Measurements from ENCODE around the gene CNOT9. TPM values are rescaled to one million over a fixed set of nuclear protein-coding genes. Genes with fewer than 3 reads are reported as not detected.
A peak's percentile ranks its signal among the peaks of the same experiment; 100 is the strongest.

CNOT9 gene
- total RNA-seq, 1 experiment from 2014 or later, result 98.9 TPM

DNA sequence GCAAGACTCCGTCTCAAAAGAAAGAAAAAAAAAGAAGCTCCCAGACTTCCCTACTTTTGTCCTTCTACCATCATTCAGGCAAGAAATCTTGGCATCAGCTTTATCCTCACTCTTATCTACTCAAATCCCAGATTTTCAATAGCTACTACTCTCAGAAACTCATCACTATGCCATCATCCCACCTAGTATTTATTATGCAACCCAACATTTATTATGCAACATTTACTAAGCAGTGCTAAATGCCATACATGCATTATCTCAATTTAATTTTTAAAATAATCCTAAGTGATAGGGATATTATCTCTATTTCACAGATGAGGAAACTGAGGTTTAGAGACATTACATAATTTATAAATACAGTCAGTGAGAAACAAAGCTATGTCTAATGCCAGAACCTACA lies 4.6 kb upstream of the CNOT9 start:
- H3K4me3 ChIP-seq, result no peak overlapping the region
- DNase-seq (ENCODE audit: low read depth in 1 of 2, low spot score in 2 of 2), result no peak
- peaks cover 64% of the 10 kb centered on the region for H3K36me3 ChIP-seq
- no peaks in the 10 kb centered on the region for H3K27me3 ChIP-seq (replicated peaks)
- H3K27ac ChIP-seq, result no peak overlapping the region
- no peaks in the 10 kb centered on the region for H3K9me3 ChIP-seq (replicated peaks)
- H3K4me1 ChIP-seq (replicated peaks), result peaks cover 8% of the 10 kb centered on the region

DNA sequence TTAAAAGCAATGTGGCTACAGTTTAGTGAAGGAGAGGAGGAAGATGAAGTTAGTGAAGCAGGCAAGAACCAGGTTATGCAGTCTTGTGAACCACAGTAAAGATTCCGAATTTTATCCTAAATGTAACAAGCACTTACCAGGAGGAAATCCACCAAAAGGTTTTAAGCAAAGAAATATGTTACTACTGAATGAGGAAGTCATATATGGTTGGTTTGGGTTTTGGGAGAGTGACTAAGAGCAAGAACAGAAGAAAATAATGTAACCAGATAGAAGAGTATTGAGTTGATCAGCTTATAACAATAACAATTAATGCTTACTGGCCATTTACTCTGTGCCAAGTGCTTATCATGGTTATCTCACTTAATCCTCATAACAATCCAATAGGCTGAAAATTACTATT lies 2.3 kb upstream of the CNOT9 start:
- no peak for DNase-seq (ENCODE audit: low read depth in 1 of 2, low spot score in 2 of 2)

DNA sequence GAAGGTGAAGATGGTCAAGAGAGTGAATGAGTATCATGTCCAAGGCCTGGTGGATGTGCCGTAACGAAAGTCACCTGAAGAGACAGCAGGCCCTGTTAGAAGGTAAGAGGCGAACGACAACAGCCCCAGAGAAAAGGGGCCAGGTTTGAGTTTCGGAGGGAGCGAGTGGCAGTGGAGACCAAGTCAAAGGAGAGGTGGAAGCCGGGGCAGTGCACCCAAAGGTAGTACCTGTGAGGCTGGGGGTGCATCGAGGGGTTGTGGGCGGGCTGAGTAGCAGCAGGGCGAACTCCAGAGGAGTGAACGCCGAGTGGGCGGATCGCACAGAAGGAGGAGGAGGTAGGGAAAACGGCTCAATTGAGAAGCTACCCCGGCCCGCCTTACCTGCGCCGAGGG lies 846 bp upstream of the CNOT9 start:
- Histone ChIP-seq H3K27ac (peak overlapping the region; percentile 80), H3K9me3 (replicated peaks) (no peaks in the 10 kb centered on the region), H3K36me3 (peaks cover 50% of the 10 kb centered on the region), H3K27me3 (replicated peaks) (no peaks in the 10 kb centered on the region), H3K4me1 (replicated peaks) (peaks cover 21% of the 10 kb centered on the region), H3K4me3 (peak overlapping the region; percentile 71)
- DNase-seq (ENCODE audit: low read depth in 1 of 2, low spot score in 2 of 2), result no peak

More for the DNA sequence above, 2.3 kb upstream of the CNOT9 start:
- no peak overlapping the region for H3K27ac ChIP-seq
- H3K27me3 ChIP-seq (replicated peaks), result no peaks in the 10 kb centered on the region
- peaks cover 21% of the 10 kb centered on the region for H3K4me1 ChIP-seq (replicated peaks)
- H3K9me3 ChIP-seq (replicated peaks), result no peaks in the 10 kb centered on the region
- H3K36me3 ChIP-seq, result peaks cover 55% of the 10 kb centered on the region
- H3K4me3 ChIP-seq, result no peak overlapping the region

DNA sequence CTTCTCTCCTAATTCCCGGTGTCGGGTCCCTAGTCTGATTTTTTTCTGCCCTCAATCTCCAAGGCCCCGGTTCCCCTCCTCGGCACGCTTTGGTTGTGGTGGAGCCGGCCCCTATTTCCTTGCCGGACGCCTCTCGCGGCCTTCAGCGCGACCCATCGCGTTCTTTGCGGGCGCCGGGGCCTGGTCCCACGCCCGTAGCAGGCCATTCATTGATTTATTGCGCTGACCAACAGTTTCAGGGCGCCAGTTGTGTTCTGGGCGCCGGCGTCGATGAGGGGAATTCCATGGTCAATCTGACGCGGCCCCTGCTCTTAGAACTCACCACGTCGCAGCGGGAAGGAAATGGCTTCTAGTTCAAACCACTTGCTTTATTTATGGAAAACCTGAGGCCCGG lies 396 bp downstream of the CNOT9 start:
- peak overlapping the region; percentile 71 for H3K4me3 ChIP-seq

DNA sequence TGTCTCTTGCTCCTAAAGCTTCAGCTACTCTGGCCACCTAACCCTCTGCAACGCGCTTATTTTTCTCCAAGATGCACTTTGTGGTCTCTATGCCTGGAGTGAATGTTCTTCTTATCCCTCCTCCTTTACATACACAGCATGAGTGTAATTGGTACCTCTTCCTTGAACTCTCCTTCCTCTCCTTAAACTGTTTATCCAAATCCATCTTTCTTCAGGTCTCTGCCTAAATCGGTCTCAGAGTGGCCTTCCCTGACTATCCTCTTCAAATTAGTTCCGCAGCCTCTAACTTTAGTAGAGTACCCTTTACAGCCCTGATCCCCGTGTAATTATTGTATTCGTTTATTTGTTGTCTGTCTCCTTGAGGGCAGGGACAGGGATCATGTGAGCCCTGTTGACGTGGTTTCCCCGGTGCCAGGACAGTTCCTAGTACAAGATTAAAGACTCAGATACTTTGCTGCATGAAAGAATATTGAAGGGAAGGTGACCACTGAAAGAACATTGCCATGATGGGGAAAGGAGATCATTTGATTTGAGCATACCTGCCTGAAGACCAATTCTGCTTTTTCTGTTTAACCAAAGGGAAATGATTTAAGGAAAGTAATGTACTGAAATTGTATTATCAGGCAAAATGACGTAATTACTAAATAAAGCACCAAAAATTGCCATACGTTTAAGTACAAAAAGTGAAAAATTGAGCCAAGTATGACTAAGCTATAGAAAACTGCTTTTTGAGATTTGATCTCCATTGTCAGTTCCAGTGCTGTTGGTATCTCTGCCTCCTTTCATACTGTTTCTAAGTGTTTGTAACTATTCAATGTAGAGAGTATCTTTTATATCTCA lies 1.2 kb downstream of the CNOT9 start:
- DNase-seq (ENCODE audit: low read depth in 1 of 2, low spot score in 2 of 2), result peak in 1 of 2 experiments; percentile 54
- H3K27ac ChIP-seq, result peak overlapping the region; percentile 84
- no peaks in the 10 kb centered on the region for H3K27me3 ChIP-seq (replicated peaks)
- H3K9me3 ChIP-seq (replicated peaks), result no peaks in the 10 kb centered on the region
- peaks cover 50% of the 10 kb centered on the region for H3K36me3 ChIP-seq
- H3K4me1 ChIP-seq (replicated peaks), result peaks cover 21% of the 10 kb centered on the region
- peak overlapping the region; percentile 71 for H3K4me3 ChIP-seq

More for the DNA sequence above, 396 bp downstream of the CNOT9 start:
- Histone ChIP-seq H3K9me3 (replicated peaks) (no peaks in the 10 kb centered on the region), H3K27ac (peak overlapping the region; percentile 84), H3K27me3 (replicated peaks) (no peaks in the 10 kb centered on the region), H3K36me3 (peaks cover 46% of the 10 kb centered on the region), H3K4me1 (replicated peaks) (peaks cover 21% of the 10 kb centered on the region)
- peak in 1 of 2 experiments; percentile 58 for DNase-seq (ENCODE audit: low read depth in 1 of 2, low spot score in 2 of 2)

DNA sequence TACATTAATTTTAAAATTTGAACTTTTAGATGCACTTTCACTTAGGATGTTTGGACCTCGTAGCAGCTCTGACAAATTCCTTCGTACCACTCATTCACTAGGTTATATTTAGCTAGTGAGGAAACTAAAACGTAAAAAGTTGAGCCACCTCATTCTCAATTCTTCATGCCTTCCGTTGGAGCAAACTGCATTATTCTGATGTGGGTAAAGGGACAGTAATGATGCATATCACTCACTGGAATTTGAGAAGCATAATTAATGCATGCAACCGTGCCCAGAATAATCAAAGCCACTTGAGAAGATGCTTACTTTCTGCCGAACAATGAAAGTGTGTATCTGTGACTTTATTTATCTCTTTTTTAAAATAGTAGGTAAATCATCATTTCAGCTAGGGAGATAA lies 2.2 kb downstream of the CNOT9 start:
- peaks cover 58% of the 10 kb centered on the region for H3K36me3 ChIP-seq
- peaks cover 21% of the 10 kb centered on the region for H3K4me1 ChIP-seq (replicated peaks)
- H3K27ac ChIP-seq, result 0 out of 2 replicates have a peak overlapping the region, but pooled peaks have one; percentile 84
- no peaks in the 10 kb centered on the region for H3K9me3 ChIP-seq (replicated peaks)
- no peak for DNase-seq (ENCODE audit: low read depth in 1 of 2, low spot score in 2 of 2)
- 0 out of 2 replicates have a peak overlapping the region, but pooled peaks have one; percentile 71 for H3K4me3 ChIP-seq
- no peaks in the 10 kb centered on the region for H3K27me3 ChIP-seq (replicated peaks)

DNA sequence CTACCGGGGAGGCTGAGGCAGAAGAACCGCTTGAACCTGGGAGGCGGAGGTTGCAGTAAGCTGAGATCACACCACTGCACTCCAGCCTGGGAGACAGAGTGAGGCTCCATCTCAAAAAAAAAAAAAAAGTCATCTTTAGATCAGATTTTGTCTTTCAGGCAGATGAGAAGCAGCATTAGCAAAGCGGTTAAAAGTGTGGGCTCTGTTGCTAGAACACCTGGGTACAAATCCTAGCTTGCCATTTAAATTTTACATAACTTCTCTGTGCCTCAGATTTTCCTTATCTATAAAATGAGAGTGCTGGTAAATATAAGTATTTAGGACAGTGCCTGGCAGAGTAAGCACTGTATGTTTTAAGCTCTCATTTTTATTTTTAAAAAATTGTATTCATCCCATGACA lies 8.2 kb downstream of the CNOT9 start:
- Histone ChIP-seq H3K9me3 (replicated peaks) (no peaks in the 10 kb centered on the region), H3K36me3 (peaks cover 63% of the 10 kb centered on the region), H3K4me1 (replicated peaks) (peaks cover 5% of the 10 kb centered on the region), H3K4me3 (no peak overlapping the region), H3K27ac (no peak overlapping the region), H3K27me3 (replicated peaks) (no peaks in the 10 kb centered on the region)
- DNase-seq (ENCODE audit: low read depth in 1 of 2, low spot score in 2 of 2), result no peak

DNA sequence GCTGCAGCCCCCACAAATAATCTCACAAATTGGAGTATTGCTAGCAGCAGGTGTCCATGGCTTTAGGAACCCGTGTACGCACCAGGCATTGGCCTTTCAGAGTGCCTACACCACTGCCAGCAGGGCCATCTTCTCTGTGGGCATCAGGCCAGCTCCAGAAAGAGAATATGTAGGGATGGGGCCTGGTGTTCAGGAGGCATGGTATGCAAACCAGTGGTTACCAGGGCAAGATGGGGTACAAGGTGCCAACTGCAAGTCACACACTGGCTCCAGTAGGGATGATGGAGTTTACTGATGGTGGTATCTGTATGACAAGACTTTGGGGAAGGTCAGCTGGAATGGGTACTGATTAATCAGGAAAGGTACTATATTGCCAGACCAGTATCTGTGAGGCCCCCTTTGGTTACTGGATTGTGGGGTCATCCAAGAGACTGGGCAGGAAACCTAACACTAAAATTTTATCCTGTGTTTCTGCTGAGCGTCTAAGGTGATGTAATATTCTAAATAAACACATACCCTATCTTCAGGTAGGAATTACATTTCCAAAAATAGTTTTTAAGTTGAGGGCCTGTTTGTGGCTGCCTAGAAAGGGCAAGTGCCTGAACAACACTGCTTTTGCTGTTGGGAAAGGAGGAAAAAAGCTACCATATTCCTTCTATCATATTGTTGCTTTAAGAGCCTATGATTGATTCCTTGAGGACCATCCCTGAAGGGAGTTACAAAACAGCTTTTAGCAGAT lies 9.0 kb downstream of the CNOT9 start:
- Histone ChIP-seq H3K4me3 (no peak overlapping the region), H3K27ac (no peak overlapping the region), H3K4me1 (replicated peaks) (peaks cover 10% of the 10 kb centered on the region), H3K27me3 (replicated peaks) (no peaks in the 10 kb centered on the region), H3K36me3 (peaks cover 62% of the 10 kb centered on the region), H3K9me3 (replicated peaks) (no peaks in the 10 kb centered on the region)
- DNase-seq (ENCODE audit: low read depth in 1 of 2, low spot score in 2 of 2), result no peak

DNA sequence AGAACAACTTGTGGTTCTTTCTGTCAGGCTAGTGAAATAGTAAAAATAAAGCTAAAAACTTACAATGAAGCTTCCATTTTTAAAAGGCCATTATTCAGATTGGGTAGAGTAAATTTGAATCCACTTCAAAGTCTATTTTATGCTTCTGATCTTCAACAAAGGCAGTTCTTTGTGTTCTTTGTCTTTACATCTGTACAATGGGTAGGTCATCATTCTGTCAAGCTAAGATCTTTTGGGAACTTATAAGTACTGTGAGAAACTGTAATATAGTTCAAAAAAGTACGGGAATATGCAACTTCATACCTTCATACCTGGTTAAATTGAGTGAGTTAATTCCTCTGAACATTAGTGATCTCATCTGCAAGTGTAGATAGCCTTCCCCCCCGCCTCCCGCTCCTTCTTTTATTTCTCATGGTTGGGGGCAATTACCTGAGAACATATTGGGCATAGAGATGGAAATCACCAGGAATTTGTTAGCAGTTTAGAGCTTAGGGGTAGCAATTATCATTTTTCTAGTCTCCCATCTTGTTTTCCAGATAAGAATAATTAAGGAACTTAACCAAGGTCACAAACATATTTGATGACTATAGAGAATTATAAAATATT lies 9.7 kb downstream of the CNOT9 start:
- Histone ChIP-seq H3K27ac (no peak overlapping the region), H3K4me1 (replicated peaks) (peaks cover 10% of the 10 kb centered on the region), H3K27me3 (replicated peaks) (no peaks in the 10 kb centered on the region), H3K36me3 (peaks cover 66% of the 10 kb centered on the region), H3K9me3 (replicated peaks) (no peaks in the 10 kb centered on the region), H3K4me3 (no peak overlapping the region)
- no peak for DNase-seq (ENCODE audit: low read depth in 1 of 2, low spot score in 2 of 2)

DNA sequence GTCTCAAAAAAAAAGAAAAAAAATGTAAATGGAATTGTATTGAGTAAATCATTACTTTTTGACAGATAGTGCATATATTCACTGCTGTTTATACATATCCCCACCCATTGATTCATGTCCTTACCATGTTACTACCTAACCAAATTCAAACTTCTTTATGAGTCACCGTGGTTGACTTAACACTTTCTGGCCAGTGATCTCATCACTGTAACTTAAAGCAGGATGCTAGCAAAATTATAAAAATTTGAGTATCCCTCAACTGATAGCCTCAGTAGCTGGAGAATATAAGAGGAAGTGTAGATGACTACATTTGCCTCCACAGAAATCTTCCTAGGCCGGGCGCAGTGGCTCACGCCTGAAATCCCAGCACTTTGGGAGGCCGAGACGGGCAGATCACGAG lies 13.4 kb downstream of the CNOT9 start:
- Histone ChIP-seq H3K36me3 (peaks cover 78% of the 10 kb centered on the region), H3K4me1 (replicated peaks) (peaks cover 10% of the 10 kb centered on the region), H3K4me3 (no peak overlapping the region), H3K27me3 (replicated peaks) (no peaks in the 10 kb centered on the region), H3K27ac (peak overlapping the region; percentile 29; the same call in 1 of the 2 replicates), H3K9me3 (replicated peaks) (no peaks in the 10 kb centered on the region)
- DNase-seq (ENCODE audit: low read depth in 1 of 2, low spot score in 2 of 2), result no peak

DNA sequence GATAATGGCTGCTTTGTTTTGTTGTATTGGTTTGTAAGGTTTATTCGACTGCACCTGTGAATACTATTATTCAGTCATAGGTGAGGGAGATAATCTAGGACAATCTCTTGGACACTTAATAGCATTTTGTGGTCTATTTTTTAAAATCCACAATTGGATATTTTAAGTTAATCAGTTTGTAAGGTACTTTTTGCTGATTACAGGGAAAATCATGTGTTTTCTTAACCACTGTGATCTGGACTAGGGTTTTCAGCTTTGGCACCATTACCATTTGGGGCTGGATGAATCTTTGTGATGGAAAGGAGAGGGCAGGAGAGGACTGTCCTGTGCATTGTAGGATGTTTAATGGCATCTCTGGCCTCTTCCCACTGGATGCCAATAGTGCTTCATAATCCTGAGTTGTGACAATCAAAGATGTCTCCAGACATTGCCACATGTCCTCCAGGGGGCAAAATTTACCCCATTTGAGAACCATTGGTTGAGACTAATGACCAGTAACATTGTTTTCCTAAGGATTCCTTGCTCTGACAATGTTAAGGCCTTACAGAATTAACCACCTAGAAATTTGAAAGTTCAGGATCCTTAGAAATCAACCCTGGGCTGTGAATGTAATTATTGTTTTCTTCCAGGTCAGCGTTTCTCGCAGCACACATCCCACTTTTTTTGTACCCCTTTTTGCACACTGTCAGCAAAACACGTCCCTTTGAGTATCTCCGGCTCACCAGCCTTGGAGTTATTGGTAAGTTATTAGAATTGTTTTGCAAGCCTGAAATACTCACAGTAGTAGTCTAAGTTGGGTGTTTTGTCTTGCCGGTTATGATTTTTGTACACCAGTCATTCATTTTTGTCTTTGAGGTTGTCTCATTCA lies 15.6 kb downstream of the CNOT9 start:
- DNase-seq (ENCODE audit: low read depth in 1 of 2, low spot score in 2 of 2), result no peak
- peaks cover 80% of the 10 kb centered on the region for H3K36me3 ChIP-seq
- peaks cover 10% of the 10 kb centered on the region for H3K4me1 ChIP-seq (replicated peaks)
- no peak overlapping the region for H3K4me3 ChIP-seq
- H3K27ac ChIP-seq, result no peak overlapping the region
- no peaks in the 10 kb centered on the region for H3K27me3 ChIP-seq (replicated peaks)
- H3K9me3 ChIP-seq (replicated peaks), result no peaks in the 10 kb centered on the region

DNA sequence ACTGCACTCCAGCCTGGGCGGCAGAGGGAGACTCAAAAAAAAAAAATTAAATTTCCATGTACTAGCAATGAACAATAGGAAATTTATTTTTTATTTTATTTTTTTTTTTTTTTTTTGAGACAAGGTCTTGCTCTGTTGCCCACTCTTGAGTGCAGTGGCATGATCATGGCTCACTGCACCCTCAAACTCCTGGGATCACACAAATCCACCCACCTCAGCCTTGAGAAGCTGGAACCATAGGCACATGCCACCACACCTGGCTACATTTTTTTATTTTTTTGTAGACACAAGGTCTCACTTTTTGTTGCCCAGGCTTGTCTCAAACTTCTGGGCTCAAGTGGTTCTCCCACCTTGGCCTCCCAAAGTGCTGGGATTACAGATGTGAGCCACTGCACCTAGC lies 16.9 kb downstream of the CNOT9 start:
- Histone ChIP-seq H3K27me3 (replicated peaks) (no peaks in the 10 kb centered on the region), H3K27ac (no peak overlapping the region), H3K9me3 (replicated peaks) (no peaks in the 10 kb centered on the region), H3K4me1 (replicated peaks) (peaks cover 10% of the 10 kb centered on the region), H3K4me3 (no peak overlapping the region), H3K36me3 (peaks cover 84% of the 10 kb centered on the region)
- DNase-seq (ENCODE audit: low read depth in 1 of 2, low spot score in 2 of 2), result no peak

DNA sequence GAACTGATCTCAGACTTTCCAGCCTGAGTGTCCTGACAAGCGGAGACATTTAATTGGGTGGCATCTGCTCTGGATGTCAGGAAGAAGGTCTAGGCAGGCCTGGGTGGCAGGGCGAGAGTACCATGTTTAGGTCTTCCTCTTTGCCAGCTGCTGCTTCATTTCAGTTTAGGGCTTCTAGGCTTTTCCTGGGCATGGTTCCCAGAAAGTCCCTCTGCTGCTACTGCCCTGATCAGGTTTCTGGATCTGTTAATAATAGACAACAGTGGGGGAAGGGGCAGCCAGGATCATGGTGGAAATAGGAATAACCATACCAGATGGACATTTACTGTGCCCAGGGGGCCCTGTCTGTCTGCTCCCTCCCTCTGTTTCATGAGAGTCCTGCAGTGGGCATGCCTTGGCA lies 36.8 kb downstream of the CNOT9 start:
- Histone ChIP-seq H3K4me1 (replicated peaks) (peaks cover 10% of the 10 kb centered on the region), H3K27me3 (replicated peaks) (no peaks in the 10 kb centered on the region; the same call in 1 of the 2 replicates), H3K4me3 (no peak overlapping the region), H3K27ac (no peak overlapping the region), H3K36me3 (no peaks in the 10 kb centered on the region), H3K9me3 (replicated peaks) (no peaks in the 10 kb centered on the region; the same call in 1 of the 2 replicates)
- no peak for DNase-seq (ENCODE audit: low read depth in 1 of 2, low spot score in 2 of 2)

Measured in SJSA1 (cell line).